Spleen (tissue), 7 donors: ENCODE results near the gene MSX1.

Experiments
- POLR2A ChIP-seq, 3 donors: fragments of 450-650 bp; IDR thresholded peaks; one replicate each; pipeline ENCODE4 v1.5.1; 2017; ENCODE audit warnings: antibody characterized with exemption in 3 of 3, mild to moderate bottlenecking in 1 of 3
- POLR2AphosphoS5 ChIP-seq, 3 donors: sonication (generic); formaldehyde crosslinking; IDR thresholded peaks; one replicate each; pipeline ENCODE4 v1.5.1; 2017; ENCODE audit warnings: antibody characterized with exemption in 3 of 3
- TF ChIP-seq, protein P1 (sequence below), 11 experiments: fragments of 200-600 bp in 7 of 11; fragments of 450-650 bp in 4 of 11; sonication (generic) in 4 of 11; IDR thresholded peaks in 8 of 11; conservative IDR thresholded peaks in 3 of 11; 1 replicate in 7 of 11; 2 replicates in 4 of 11; pipeline versions ENCODE4 v1.4.0 to v1.8.0; 2016 to 2021; ENCODE audit warnings: antibody characterized with exemption in 11 of 11, inconsistent platforms in 4 of 11, mild to moderate bottlenecking in 1 of 11
- donor health status: DM: no; HTN: no; CAD: no; lungs with moderate emphysema.
- donor health status: DM: no; HTN: no; CAD: no.
- donor health status: DM: no; HTN: no; CAD: no.

DNA sequence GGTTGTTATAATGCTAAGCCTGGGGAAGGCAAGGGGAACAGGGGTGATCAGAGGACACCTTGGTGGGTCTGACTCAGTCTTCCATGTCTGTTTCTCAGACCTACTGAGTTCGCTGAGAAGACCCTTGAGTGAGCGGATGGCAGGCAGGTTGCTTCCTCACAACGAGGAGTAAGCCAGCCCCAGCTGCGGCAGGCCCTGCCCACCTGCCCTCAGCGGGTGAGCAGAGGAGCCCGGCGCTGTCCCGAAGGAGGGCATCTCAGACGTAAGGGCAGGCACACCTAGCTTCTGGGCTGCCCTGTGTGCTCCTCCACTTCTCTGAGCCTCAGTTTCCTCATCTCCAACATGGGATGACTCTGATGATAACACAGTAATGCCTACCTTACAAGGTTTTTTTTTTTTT is 30.3 kb downstream of the MSX1 start:
- TF ChIP-seq, protein P1, sequence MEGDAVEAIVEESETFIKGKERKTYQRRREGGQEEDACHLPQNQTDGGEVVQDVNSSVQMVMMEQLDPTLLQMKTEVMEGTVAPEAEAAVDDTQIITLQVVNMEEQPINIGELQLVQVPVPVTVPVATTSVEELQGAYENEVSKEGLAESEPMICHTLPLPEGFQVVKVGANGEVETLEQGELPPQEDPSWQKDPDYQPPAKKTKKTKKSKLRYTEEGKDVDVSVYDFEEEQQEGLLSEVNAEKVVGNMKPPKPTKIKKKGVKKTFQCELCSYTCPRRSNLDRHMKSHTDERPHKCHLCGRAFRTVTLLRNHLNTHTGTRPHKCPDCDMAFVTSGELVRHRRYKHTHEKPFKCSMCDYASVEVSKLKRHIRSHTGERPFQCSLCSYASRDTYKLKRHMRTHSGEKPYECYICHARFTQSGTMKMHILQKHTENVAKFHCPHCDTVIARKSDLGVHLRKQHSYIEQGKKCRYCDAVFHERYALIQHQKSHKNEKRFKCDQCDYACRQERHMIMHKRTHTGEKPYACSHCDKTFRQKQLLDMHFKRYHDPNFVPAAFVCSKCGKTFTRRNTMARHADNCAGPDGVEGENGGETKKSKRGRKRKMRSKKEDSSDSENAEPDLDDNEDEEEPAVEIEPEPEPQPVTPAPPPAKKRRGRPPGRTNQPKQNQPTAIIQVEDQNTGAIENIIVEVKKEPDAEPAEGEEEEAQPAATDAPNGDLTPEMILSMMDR (IDR thresholded peaks at IDR 0.05 in 8 of 11, conservative IDR thresholded peaks at IDR 0.05 in 3 of 11): no peak
- TF ChIP-seq POLR2A (IDR thresholded peaks at IDR 0.05) (no peak), POLR2AphosphoS5 (IDR thresholded peaks at IDR 0.05) (no peak)
